IMR-90 (cell line): ENCODE results near the gene SETDB1. TPM values are rescaled to one million over a fixed set of nuclear protein-coding genes. Genes with fewer than 3 reads are reported as not detected.
"Not testable (repeated sequence)": the region's sequence is repeated elsewhere in the genome, so short reads cannot be mapped to it uniquely, and the experiment has no call there.

Experiments
- ATAC-seq: fragments of 200-7000 bp; cut with Tn5 transposase; 2 replicates; pipeline ENCODE4 v1.9.1; 2020; ENCODE audit warnings: low read depth, mild to moderate bottlenecking, moderate library complexity
- BruUV-seq: library from RNA; stranded (reverse); fragments of 400-500 nt; replicated peaks from 2 replicates; lab custom pipeline; 2021; lab: Mats Ljungman, UMichigan
- CTCF ChIA-PET: fragments of 300-600 bp; formaldehyde crosslinking; extraction: SDS; loops from one replicate; lab custom pipeline; 2021; ENCODE audit warnings: antibody characterized with exemption; lab: Yijun Ruan, JAX
- POLR2A ChIA-PET: fragments of 300-600 bp; sonication (Branson Sonifier 250); formaldehyde crosslinking; loops from one replicate; lab custom pipeline; 2022; ENCODE audit warnings: antibody characterized with exemption; ENCODE audit not compliant: unreplicated experiment; lab: Charles Lee
- DNase-seq: peaks from one replicate; pipeline ENCODE4 v3.0.0; 2013
- H2AFZ ChIP-seq: replicated peaks from 2 replicates; pipeline ENCODE3; 2013; ENCODE audit warnings: low read length, mild to moderate bottlenecking; ENCODE audit not compliant: poor library complexity
- H2AK5ac ChIP-seq: 2 replicates; pipeline ENCODE4 v1.6.1; 2013; ENCODE audit warnings: low read depth, low read length, inconsistent platforms
- H2AK9ac ChIP-seq: replicated peaks from 2 replicates; pipeline ENCODE3; 2013; ENCODE audit warnings: mild to moderate bottlenecking, low read depth, low read length, moderate library complexity; ENCODE audit not compliant: poor library complexity
- H2BK120ac ChIP-seq: 2 replicates; pipeline ENCODE4 v1.6.1; 2013; ENCODE audit warnings: low read depth, low read length, inconsistent platforms
- H2BK15ac ChIP-seq: 3 replicates; pipeline ENCODE4 v1.6.1; 2013; ENCODE audit warnings: low read depth, low read length, inconsistent platforms
- H2BK20ac ChIP-seq: 2 replicates; pipeline ENCODE4 v1.6.1; 2013; ENCODE audit warnings: low read depth, mild to moderate bottlenecking, inconsistent platforms, low read length, moderate library complexity
- H2BK5ac ChIP-seq: 2 replicates; pipeline ENCODE4 v1.6.1; 2013; ENCODE audit warnings: mild to moderate bottlenecking, low read depth, low read length, inconsistent platforms; ENCODE audit not compliant: poor library complexity, severe bottlenecking
- H3K14ac ChIP-seq: replicated peaks from 2 replicates; pipeline ENCODE4 v1.6.1; 2013; ENCODE audit warnings: low read depth, low read length, inconsistent platforms
- H3K18ac ChIP-seq: 2 replicates; pipeline ENCODE4 v1.6.1; 2013; ENCODE audit warnings: low read depth, low read length, control low read depth
- H3K23ac ChIP-seq: 2 replicates; pipeline ENCODE4 v1.6.1; 2013; ENCODE audit warnings: low read depth, low read length, inconsistent platforms
- H3K27ac ChIP-seq: 2 replicates; pipeline ENCODE4 v1.5.1; 2013; ENCODE audit warnings: mild to moderate bottlenecking, control low read depth, low read length; ENCODE audit not compliant: insufficient read depth
- H3K27me3 ChIP-seq: 2 replicates; pipeline ENCODE4 v1.6.1; 2013; ENCODE audit warnings: low read length; ENCODE audit not compliant: control insufficient read depth, insufficient read depth
- H3K36me3 ChIP-seq: 2 replicates; pipeline ENCODE4 v1.6.1; 2013; ENCODE audit warnings: low read length, mixed read lengths; ENCODE audit not compliant: control insufficient read depth, insufficient read depth
- H3K4ac ChIP-seq: 2 replicates; pipeline ENCODE4 v1.6.1; 2013; ENCODE audit warnings: low read depth, low read length, inconsistent platforms
- H3K4me1 ChIP-seq: 2 replicates; pipeline ENCODE4 v1.6.1; 2013; ENCODE audit warnings: low read length, mixed read lengths; ENCODE audit not compliant: control insufficient read depth, insufficient read depth
- H3K4me2 ChIP-seq: 2 replicates; pipeline ENCODE4 v1.6.1; 2013; ENCODE audit warnings: low read depth, mild to moderate bottlenecking, control low read depth, low read length, moderate library complexity
- H3K4me3 ChIP-seq: 2 replicates; pipeline ENCODE4 v1.5.1; 2013; ENCODE audit warnings: low read depth, mild to moderate bottlenecking, control low read depth, low read length, moderate library complexity; ENCODE audit not compliant: insufficient read depth
- H3K56ac ChIP-seq: 2 replicates; pipeline ENCODE4 v1.6.1; 2013; ENCODE audit warnings: low read length, inconsistent platforms; ENCODE audit not compliant: insufficient read depth; ENCODE audit errors: extremely low read depth
- H3K79me1 ChIP-seq, 2 experiments: 2 replicates each; pipeline ENCODE4 v1.6.1; 2013; ENCODE audit warnings: low read length in 2 of 2, inconsistent platforms in 1 of 2, low read depth in 1 of 2
- H3K9ac ChIP-seq: 2 replicates; pipeline ENCODE4 v1.6.1; 2013; ENCODE audit warnings: low read depth, low read length, control low read depth
- H3K9me1 ChIP-seq: 2 replicates; pipeline ENCODE4 v1.6.1; 2013; ENCODE audit warnings: low read length, inconsistent platforms; ENCODE audit not compliant: insufficient read depth
- H3K9me3 ChIP-seq: 2 replicates; pipeline ENCODE4 v1.6.1; 2013; ENCODE audit warnings: low read length; ENCODE audit not compliant: control insufficient read depth, insufficient read depth
- H4K20me1 ChIP-seq: 2 replicates; pipeline ENCODE4 v1.6.1; 2013; ENCODE audit warnings: low read length, inconsistent platforms; ENCODE audit not compliant: insufficient read depth
- H4K5ac ChIP-seq: 2 replicates; pipeline ENCODE4 v1.6.1; 2013; ENCODE audit warnings: mild to moderate bottlenecking, low read depth, low read length, control low read depth
- H4K8ac ChIP-seq, 2 experiments: 2 replicates each; pipeline ENCODE4 v1.6.1; 2013; ENCODE audit warnings: low read depth in 2 of 2, low read length in 2 of 2, control low read depth in 1 of 2, inconsistent platforms in 1 of 2
- H4K91ac ChIP-seq: 2 replicates; pipeline ENCODE4 v1.6.1; 2013; ENCODE audit warnings: low read depth, low read length, inconsistent platforms; ENCODE audit not compliant: insufficient read depth
- WGBS, 2 experiments: methylation state at CpG; one replicate each; pipeline versions ENCODE4 v1.1.5 to v1.1.7; 2013; ENCODE audit warnings: missing lambda C conversion rate in 2 of 2; ENCODE audit not compliant: insufficient read length in 1 of 2; ENCODE audit errors: extremely low coverage in 2 of 2; 5-methylcytosine and 5-hydroxymethylcytosine counted together
- dilution Hi-C: fragments of 300-500 bp; cut with HindIII; formaldehyde crosslinking; loops from one replicate; pipeline ENCODE4 v1.14.3; 2018; ENCODE audit warnings: low sequenced_read_pairs; ENCODE audit not compliant: unreplicated experiment
- in situ Hi-C: fragments of 300-500 bp; cut with MboI; formaldehyde crosslinking; loops from 3 replicates; pipeline ENCODE4 v1.14.3; 2019; ENCODE audit warnings: low sequenced_read_pairs, inconsistent platforms, mixed read lengths
- intact Hi-C: fragments of 100-400 bp; cut with micrococcal nuclease; formaldehyde crosslinking; loops from 2 replicates; pipeline ENCODE4 v1.10.0; 2022
- polyA plus RNA-seq, 3 experiments: library from polyadenylated mRNA; depleted of rRNA; stranded (reverse); fragments of >200 nt; gene quantifications; 2 replicates each; pipeline ENCODE4 v1.2.3, GENCODE V29; 2012; ENCODE audit warnings: low replicate concordance in 1 of 3
- total RNA-seq: library from RNA; depleted of rRNA; stranded (reverse); fragments of >200 nt; gene quantifications from 2 replicates; pipeline ENCODE4 v1.2.3, GENCODE V29; 2012
- TF ChIP-seq, protein P1 (sequence below): fragments of 150-350 bp; IDR thresholded peaks from 2 replicates; pipeline ENCODE4 v1.6.1; 2016; ENCODE audit warnings: low read depth, mild to moderate bottlenecking, low read length, moderate library complexity, borderline replicate concordance

SETDB1 gene
- total and polyA plus RNA-seq, 2 of the 4 experiments (the other 2 are of a cell fraction) = 18.7 to 22.9 TPM

DNA sequence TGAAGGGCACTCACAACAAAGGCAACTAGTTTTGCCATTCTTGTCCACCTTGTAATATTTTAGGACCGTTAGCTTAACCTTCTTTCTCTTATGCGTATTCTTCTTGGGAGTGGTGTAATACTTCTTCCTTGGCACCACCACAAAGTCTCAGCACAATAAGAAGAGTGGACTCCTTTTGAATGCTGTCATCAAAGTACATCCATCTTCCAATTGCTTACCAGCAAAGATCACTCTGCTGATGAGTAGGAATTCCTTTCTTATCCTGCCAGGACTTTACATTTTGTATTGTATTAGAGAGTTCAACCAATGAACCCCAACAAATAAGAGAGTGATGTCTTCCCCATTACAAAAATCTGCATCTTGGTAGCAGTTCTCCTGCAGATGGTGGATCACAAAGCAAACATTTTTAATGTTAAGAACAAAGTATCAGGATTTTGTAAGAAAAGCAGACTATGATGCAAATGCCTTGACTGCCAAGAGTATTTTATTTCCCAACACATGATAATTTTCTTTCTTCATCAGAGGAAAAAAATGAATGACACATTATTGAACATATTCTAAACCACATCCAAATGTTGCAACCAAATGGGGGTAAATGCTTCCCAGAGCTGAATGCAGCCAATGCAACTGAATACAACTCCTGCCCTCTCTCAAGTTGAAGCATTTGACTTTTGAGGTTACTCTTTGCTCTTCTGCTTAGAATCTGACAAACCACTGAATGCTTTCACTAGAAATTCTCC, 44.7 kb upstream of the SETDB1 start (continued):
- TF ChIP-seq, protein P1, sequence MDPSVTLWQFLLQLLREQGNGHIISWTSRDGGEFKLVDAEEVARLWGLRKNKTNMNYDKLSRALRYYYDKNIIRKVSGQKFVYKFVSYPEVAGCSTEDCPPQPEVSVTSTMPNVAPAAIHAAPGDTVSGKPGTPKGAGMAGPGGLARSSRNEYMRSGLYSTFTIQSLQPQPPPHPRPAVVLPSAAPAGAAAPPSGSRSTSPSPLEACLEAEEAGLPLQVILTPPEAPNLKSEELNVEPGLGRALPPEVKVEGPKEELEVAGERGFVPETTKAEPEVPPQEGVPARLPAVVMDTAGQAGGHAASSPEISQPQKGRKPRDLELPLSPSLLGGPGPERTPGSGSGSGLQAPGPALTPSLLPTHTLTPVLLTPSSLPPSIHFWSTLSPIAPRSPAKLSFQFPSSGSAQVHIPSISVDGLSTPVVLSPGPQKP = no peak

DNA sequence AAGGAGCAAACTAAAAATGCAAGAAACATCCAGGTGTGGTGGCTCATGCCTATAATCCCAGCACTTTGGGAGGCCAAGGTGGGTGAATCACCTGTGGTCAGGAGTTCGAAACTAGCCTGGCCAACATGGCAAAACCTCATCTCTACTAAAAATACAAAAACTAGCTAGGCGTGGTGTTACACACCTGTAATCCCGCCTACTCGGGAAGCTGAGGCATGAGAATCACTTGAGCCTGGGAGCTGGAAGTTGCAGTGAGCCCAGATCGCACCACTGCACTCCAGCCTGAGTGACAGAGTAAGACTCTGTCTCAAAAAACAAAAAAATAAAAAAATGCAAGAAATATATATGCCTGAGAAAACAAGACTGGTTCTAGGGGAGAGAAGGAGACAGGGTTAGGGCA, 43.0 kb upstream of the SETDB1 start:
- H3K23ac ChIP-seq, in situ Hi-C loops, DNase-seq, H4K91ac ChIP-seq, dilution Hi-C loops, H3K56ac ChIP-seq, BruUV-seq, H3K27me3 ChIP-seq, H2BK5ac ChIP-seq, H3K79me1 ChIP-seq, H3K14ac ChIP-seq, H2BK20ac ChIP-seq, H3K9me1 ChIP-seq, H4K8ac ChIP-seq, H4K20me1 ChIP-seq, H2AFZ ChIP-seq, H2AK5ac ChIP-seq, H3K18ac ChIP-seq, H3K4me3 ChIP-seq, ATAC-seq, H2BK120ac ChIP-seq, POLR2A ChIA-PET, H3K4ac ChIP-seq, H3K9ac ChIP-seq, H3K4me2 ChIP-seq, H3K27ac ChIP-seq, H3K36me3 ChIP-seq, H4K5ac ChIP-seq, H2AK9ac ChIP-seq, H2BK15ac ChIP-seq, intact Hi-C loops, H3K9me3 ChIP-seq: not testable (repeated sequence)
- peaks cover 13% of the 10 kb centered on the region for H3K4me1 ChIP-seq
- CTCF ChIA-PET = interaction anchor here (0.7 kb wide), 1 partner anchor 18 kb away, joined by 3 read pairs; no protein-coding TSS in a partner anchor
- WGBS, 2 experiments = no CpG with 5 or more reads among the region's 5 CpGs
